HG03060 (cell line): ENCODE data around the gene MARCHF3.
"Not testable (repeated sequence)": the region's sequence is repeated elsewhere in the genome, so short reads cannot be mapped to it uniquely, and the experiment has no call there.

ENCODE experiments used
- ATAC-seq: cut with Tn5 transposase; IDR thresholded peaks from one replicate; pipeline ENCODE4 v1.9.1; 2021; ENCODE audit warnings: low read depth, moderate number of reproducible peaks; ENCODE audit not compliant: unreplicated experiment

The MARCHF3 gene

GRCh38 chr5:127014573-127014972 lies 15.8 kb downstream of the MARCHF3 start:
- no peak for ATAC-seq

- ATAC-seq, result no peak
These were observed 17.0 kb downstream of the MARCHF3 start for GRCh38 chr5:127013407-127013806.

GRCh38 chr5:127012916-127013315 lies 17.4 kb downstream of the MARCHF3 start:
- no peak for ATAC-seq

DNA sequence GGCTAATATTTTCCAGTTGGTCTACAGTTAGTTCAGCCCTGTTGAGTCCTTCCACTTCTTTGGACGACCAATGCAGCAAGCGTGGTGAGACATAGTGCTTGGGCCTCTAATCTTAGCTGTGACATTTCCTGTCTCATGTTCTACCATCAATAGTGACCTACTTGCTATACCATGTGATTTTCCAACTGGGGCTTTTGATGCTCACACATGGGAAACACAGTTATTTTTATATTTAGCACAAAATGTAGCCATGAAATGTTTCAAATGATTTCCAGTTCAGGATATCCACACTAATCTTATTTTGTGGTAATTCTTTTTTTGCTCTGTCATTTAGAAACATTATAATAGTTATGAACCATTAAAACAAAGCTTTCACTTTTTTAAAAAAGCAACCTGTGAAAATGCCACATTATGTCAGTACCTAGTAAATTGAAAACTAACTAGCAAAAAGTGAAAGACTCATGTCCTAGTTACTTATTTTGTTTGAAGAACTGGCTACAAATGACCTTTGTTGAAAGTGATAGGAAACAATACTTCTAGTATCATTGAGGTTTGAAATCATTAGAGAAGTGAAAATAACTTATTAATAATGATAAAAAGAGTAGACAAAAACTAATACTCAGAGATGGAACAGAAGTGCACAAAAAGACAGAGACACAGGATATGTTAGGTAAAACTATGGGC lies 18.3 kb downstream of the MARCHF3 start:
- ATAC-seq, result peak; percentile 58

DNA sequence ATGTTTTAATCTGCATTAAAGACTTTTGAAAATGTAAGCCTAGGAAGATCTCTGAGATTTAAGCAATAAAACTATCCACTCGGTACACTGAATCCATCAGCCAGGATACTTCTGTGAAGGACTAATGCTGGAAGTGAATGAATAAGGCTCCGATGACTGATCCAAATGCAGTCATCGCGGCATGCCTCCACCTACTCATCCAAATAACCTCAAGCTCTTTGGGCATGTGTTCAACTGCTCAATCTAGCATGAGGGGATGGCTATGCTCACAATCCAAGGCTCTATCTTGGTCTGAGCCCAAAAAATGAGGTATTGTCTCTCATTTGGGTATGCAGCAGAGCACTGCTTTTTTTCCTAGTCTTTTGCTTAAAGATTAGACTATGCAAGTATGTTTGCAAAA lies 19.2 kb downstream of the MARCHF3 start:
- no peak for ATAC-seq

GRCh38 chr5:127010362-127010761 lies 20.0 kb downstream of the MARCHF3 start:
- no peak for ATAC-seq

GRCh38 chr5:127009784-127010183 lies 20.6 kb downstream of the MARCHF3 start:
- no peak for ATAC-seq

GRCh38 chr5:127008300-127008975 lies 21.9 kb downstream of the MARCHF3 start:
- ATAC-seq, result no peak

DNA sequence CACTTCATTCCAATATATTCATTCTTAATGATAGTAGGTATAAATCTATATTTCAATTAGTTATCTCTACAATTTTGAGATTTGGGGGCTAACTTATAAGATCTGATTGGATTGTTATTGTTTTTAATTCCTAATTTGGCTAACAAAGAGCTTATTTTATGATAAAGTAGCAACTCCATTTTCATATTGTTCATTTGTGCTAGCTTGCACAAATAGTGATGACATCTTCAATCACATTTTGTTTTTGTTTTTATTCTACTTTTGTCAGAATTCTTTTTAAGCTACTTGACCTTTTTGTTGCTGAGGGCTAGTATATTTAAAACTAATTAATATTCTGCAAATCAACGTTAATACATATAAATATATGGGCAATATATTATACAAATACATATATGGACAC lies 22.8 kb downstream of the MARCHF3 start:
- no peak for ATAC-seq

DNA sequence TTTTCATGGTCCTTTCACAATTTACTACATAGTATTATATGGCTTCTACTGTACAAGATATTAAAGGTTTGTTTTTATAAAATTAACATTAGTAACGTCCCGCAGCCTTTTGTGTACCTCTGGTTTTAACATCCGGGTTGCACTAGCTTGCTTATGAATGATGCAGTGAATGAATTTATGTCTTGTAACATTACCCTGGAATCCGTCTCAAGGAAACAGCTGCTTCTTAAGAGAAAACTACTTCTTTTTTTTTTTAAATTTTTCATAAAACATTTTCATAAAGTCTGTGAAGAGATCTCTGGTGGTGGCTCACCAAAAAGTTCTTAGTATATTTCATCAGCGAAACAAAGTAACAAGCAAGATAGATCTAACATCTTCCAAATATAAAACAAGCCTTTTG lies 23.6 kb downstream of the MARCHF3 start:
- no peak for ATAC-seq

- ATAC-seq, result not testable (repeated sequence)
These were observed 25.1 kb downstream of the MARCHF3 start for GRCh38 chr5:127005282-127005681.

GRCh38 chr5:127004721-127005120 lies 25.6 kb downstream of the MARCHF3 start:
- ATAC-seq, result no peak

DNA sequence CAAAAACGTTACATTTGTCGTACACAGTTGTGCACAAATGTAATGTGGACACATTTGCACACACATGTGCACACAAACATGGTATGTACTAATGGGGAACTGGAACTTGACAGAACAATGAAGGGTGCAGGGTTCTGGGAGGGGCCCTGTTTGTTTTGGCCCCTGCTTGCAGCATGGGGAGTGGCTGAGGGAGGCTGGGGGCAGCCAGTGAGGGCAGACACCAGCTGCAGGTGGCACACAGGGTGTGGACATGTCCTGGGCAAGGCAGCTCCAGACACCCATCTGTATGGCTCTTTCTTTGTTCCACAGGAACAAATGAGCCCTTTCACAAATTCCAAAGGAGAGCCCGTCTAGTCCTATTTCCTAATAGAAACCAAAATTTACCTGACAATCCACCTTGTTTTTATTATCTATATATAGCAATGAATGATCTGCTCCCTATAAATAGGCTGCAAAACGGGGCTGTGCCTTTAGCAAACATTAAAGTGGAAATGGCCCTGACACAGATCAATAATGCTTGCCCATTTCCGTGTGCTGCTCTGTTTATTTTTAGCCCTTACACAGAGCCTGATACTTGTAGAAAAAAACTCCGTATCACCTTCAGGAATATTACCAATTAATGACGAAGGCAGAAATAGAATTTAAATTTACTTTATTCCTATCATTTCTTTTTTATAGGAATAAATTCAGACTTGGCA lies 26.4 kb downstream of the MARCHF3 start:
- ATAC-seq, result no peak

DNA sequence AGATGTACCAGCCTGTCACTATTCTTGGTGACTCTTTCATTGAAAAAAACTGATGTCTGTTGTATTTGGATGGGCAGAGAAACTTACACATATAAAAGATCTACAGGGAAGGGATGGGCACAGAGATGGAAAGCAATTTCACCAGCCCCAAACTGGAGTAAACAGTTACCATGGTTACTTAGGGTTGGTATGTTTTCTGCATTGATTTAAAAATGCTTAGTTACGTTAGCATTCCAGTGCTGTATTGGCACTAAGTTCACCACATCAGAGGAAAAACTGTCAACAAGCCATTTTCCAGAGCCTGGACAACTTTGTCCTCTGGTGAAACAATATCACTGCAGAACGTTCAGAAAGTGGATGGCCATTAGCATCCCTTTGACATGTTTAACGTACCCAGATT lies 28.0 kb downstream of the MARCHF3 start:
- no peak for ATAC-seq

- ATAC-seq, result no peak
These were observed 28.6 kb downstream of the MARCHF3 start for GRCh38 chr5:127001621-127002296.

- no peak for ATAC-seq
These were observed 31.3 kb downstream of the MARCHF3 start for GRCh38 chr5:126998895-126999570.

DNA sequence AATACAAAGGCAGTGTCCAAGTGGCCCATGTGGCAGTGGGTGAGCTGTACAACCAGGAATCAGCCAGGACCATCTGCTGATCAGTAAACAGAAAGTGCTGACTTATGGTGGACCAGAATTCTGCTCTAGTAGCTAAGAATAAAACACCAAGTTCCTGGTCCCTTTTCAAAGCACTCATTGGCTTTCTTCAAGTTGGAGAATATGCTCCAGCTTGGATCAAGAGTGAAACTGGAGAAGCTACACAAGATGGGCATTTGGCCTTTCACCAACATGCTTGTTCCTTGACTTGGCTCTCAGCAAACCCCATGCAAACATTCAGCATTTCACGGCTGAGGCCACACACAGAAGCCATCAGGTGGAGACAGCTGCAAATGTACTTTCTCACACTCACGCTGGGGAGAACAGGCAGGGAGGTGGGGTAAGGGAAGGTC lies 32.1 kb downstream of the MARCHF3 start:
- no peak for ATAC-seq

- no peak for ATAC-seq
These were observed 34.7 kb downstream of the MARCHF3 start for GRCh38 chr5:126995689-126996088.

GRCh38 chr5:126995039-126995438 lies 35.3 kb downstream of the MARCHF3 start:
- no peak for ATAC-seq

- ATAC-seq, result no peak
These were observed 35.9 kb downstream of the MARCHF3 start for GRCh38 chr5:126994485-126994884.
